Sigmoid colon (tissue), 4 donors: ENCODE data around the gene ACTN1.

ENCODE experiments used
- CTCF ChIP-seq, 4 experiments: fragments of 450-650 bp in 3 of 4; fragments of 200-600 bp in 1 of 4; IDR thresholded peaks; one replicate each; pipeline ENCODE4 v1.5.1; 2016 to 2019; ENCODE audit warnings: antibody characterized with exemption in 4 of 4, mild to moderate bottlenecking in 3 of 4, moderate library complexity in 2 of 4
- EP300 ChIP-seq, 4 donors: sonication (generic); formaldehyde crosslinking; IDR thresholded peaks; one replicate each; pipeline ENCODE4 v1.6.1; 2017; ENCODE audit warnings: antibody characterized with exemption in 4 of 4
- POLR2AphosphoS5 ChIP-seq, 4 donors: sonication (generic); formaldehyde crosslinking; IDR thresholded peaks; one replicate each; pipeline ENCODE4 v1.6.1; 2017; ENCODE audit warnings: antibody characterized with exemption in 4 of 4

DNA sequence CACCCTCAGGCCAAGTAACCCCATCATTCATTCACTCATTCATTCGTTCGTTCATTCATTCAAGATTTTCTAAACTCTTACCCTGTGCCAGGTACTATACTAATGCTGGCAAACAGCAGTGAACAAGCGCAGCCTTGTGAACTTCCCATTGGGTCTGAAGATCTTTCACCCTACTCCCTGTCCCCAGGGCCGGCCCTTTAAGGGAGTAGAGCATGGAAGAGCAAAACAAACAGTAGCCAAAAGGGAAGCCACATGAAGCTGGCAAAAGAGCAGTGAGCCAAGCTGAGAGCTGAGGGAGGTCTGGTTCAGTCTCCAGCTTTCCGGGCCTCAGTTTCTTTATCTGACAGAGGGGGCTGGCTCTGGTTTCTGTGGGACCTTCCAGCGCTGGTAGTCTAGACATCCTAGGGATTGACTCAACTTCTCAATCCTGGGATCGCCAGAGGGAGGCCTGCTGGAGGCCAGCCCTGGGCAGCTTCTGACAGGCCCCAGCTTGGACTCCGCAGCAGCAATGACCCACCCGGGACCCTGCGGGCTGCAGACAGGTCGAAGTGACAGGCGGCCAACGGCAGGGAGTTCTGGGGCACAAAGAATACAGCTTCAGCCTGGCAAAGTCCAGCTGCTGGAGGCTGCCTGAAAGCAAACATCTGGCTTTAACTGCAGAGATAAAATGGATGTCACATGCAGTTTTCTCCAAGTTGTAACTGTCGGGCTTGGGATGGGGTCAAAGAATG, 27.1 kb downstream of the ACTN1 start:
- TF ChIP-seq CTCF (IDR thresholded peaks at IDR 0.05) (no peak), EP300 (IDR thresholded peaks at IDR 0.05) (no peak), POLR2AphosphoS5 (IDR thresholded peaks at IDR 0.05) (no peak)
